Naive thymus-derived CD4-positive, alpha-beta T cell (primary cell): ENCODE results near the gene ACOT4. TPM values are rescaled to one million over a fixed set of nuclear protein-coding genes. Genes with fewer than 3 reads are reported as not detected.

Experiments
- ATAC-seq: fragments of 150-1000 bp; cut with Tn5 transposase; 2 replicates; pipeline ENCODE4 v1.10.0; 2021; ENCODE audit warnings: mild to moderate bottlenecking, moderate library complexity
- CTCF ChIA-PET: fragments of 350-600 bp; sonication (Branson Sonifier 250); formaldehyde crosslinking; loops from one replicate; lab custom pipeline; 2021; ENCODE audit warnings: antibody characterized with exemption; lab: Charles Lee
- POLR2A ChIA-PET: fragments of 350-600 bp; sonication (Branson Sonifier 250); formaldehyde crosslinking; loops from one replicate; lab custom pipeline; 2021; ENCODE audit warnings: antibody characterized with exemption, inconsistent platforms; lab: Charles Lee
- DNase-seq, 9 donors: peaks; one replicate each; pipeline versions ENCODE4 v3.0.0 to v3.0.0-alpha.2; 2020 to 2022; ENCODE audit warnings: mixed read lengths in 1 of 9
- H3K27ac ChIP-seq: one replicate; pipeline ENCODE4 v1.7.0; 2013; ENCODE audit warnings: mild to moderate bottlenecking, low read depth, low read length, moderate library complexity
- H3K27me3 ChIP-seq, 2 donors: one replicate each; pipeline ENCODE4 v1.7.0; 2013; ENCODE audit warnings: low read length in 2 of 2, mild to moderate bottlenecking in 2 of 2, moderate library complexity in 2 of 2; ENCODE audit not compliant: control insufficient read depth in 2 of 2, insufficient read depth in 2 of 2
- H3K36me3 ChIP-seq, 3 experiments: 1 replicate in 2 of 3; 2 replicates in 1 of 3; pipeline ENCODE4 v1.7.0; 2013; ENCODE audit warnings: low read length in 3 of 3, mild to moderate bottlenecking in 3 of 3, moderate library complexity in 1 of 3; ENCODE audit not compliant: insufficient read depth in 3 of 3, control insufficient read depth in 2 of 3
- H3K4me1 ChIP-seq, 2 donors: one replicate each; pipeline ENCODE4 v1.7.0; 2013; ENCODE audit warnings: low read length in 2 of 2, mild to moderate bottlenecking in 2 of 2, moderate library complexity in 1 of 2; ENCODE audit not compliant: control insufficient read depth in 2 of 2, insufficient read depth in 2 of 2
- H3K4me3 ChIP-seq: 2 replicates; pipeline ENCODE4 v1.7.0; 2013; ENCODE audit warnings: mild to moderate bottlenecking, low read length
- H3K9me3 ChIP-seq, 3 experiments: 1 replicate in 2 of 3; 2 replicates in 1 of 3; pipeline ENCODE4 v1.7.0; 2013; ENCODE audit warnings: low read length in 3 of 3; ENCODE audit not compliant: control insufficient read depth in 2 of 3
- H3K27ac Mint-ChIP-seq, 9 donors: one replicate each; pipeline ENCODE4 v1.8.0; 2020 to 2022; ENCODE audit warnings: mixed read lengths in 9 of 9, mild to moderate bottlenecking in 8 of 9, moderate library complexity in 5 of 9, inconsistent platforms in 2 of 9
- H3K27me3 Mint-ChIP-seq, 5 donors: one replicate each; pipeline ENCODE4 v1.8.0; 2021 to 2022; ENCODE audit warnings: mixed read lengths in 5 of 5, mild to moderate bottlenecking in 1 of 5
- H3K36me3 Mint-ChIP-seq, 5 donors: one replicate each; pipeline ENCODE4 v1.8.0; 2020 to 2022; ENCODE audit warnings: mixed read lengths in 5 of 5, mild to moderate bottlenecking in 3 of 5, inconsistent platforms in 1 of 5
- H3K4me1 Mint-ChIP-seq, 7 donors: one replicate each; pipeline ENCODE4 v1.8.0; 2020 to 2022; ENCODE audit warnings: mixed read lengths in 7 of 7, mild to moderate bottlenecking in 3 of 7, inconsistent platforms in 1 of 7
- H3K4me3 Mint-ChIP-seq, 10 donors: one replicate each; pipeline ENCODE4 v1.8.0; 2020 to 2022; ENCODE audit warnings: mild to moderate bottlenecking in 10 of 10, mixed read lengths in 10 of 10, moderate library complexity in 6 of 10, inconsistent platforms in 2 of 10
- H3K9me3 Mint-ChIP-seq, 11 donors: one replicate each; pipeline ENCODE4 v1.8.0; 2020 to 2022; ENCODE audit warnings: mixed read lengths in 11 of 11, mild to moderate bottlenecking in 4 of 11, inconsistent platforms in 1 of 11, moderate library complexity in 1 of 11
- intact Hi-C, 2 donors: fragments of 100-400 bp; cut with micrococcal nuclease; formaldehyde crosslinking; loops; one replicate each; pipeline ENCODE4 v1.15.1; 2023
- polyA plus RNA-seq, 2 donors: library from polyadenylated mRNA; unstranded; fragments of 300-500 nt; fragmentation: Illumina TruSeq; gene quantifications; one replicate each; pipeline ENCODE4 v1.2.3, GENCODE V29; 2021
- total RNA-seq, 6 experiments: library from RNA in 5 of 6; stranded (reverse) in 5 of 6; gene quantifications; 1 replicate in 5 of 6; 2 replicates in 1 of 6; pipeline ENCODE4 v1.2.3 and lab custom pipeline; 2021 to 2026

The ACOT4 gene
- total and polyA plus RNA-seq, 7 experiments from 2014 or later = 0.69 to 2.6 (median 0.94) TPM

GRCh38 chr14:73640796-73641365 lies 49.2 kb downstream of the ACOT4 start:
- H3K9me3 ChIP-seq = no peaks in the 10 kb centered on the region
- H3K36me3 Mint-ChIP-seq = no peaks in the 10 kb centered on the region
- CTCF ChIA-PET = interaction anchor here (0.6 kb wide), 1 partner anchor 131 kb away, joined by 3 read pairs; no protein-coding TSS in a partner anchor
- no peak for ATAC-seq
- no peak for DNase-seq
- intact Hi-C loops = loop anchor here in 1 of 2 donors (10.0 kb wide), 2 partner anchors 586 to 664 kb away; partner anchors contain the start of genes ABCD4 and RBM25
- peaks cover 7 to 9% of the 10 kb centered on the region in 2 donors for H3K4me1 ChIP-seq
- peaks cover 8 to 26% (median 22%) of the 10 kb centered on the region in 7 donors for H3K4me1 Mint-ChIP-seq
- no peaks in the 10 kb centered on the region for H3K36me3 ChIP-seq
- H3K9me3 Mint-ChIP-seq = no peaks in the 10 kb centered on the region
- POLR2A ChIA-PET = no interaction called here
- H3K27ac ChIP-seq = no peak overlapping the region
- H3K4me3 ChIP-seq = no peak overlapping the region
- no peak overlapping the region for H3K27ac Mint-ChIP-seq
- H3K4me3 Mint-ChIP-seq = no peak overlapping the region
- no peaks in the 10 kb centered on the region for H3K27me3 ChIP-seq
- peaks cover 0 to 10% (median 0%) of the 10 kb centered on the region in 5 donors for H3K27me3 Mint-ChIP-seq

- H3K27me3 Mint-ChIP-seq = no peaks in the 10 kb centered on the region
- no peaks in the 10 kb centered on the region for H3K9me3 Mint-ChIP-seq
- DNase-seq (peak; percentile 80 to 93 (median 86)), ATAC-seq (peak; percentile 99)
- ChIA-PET CTCF (interaction anchor here (0.7 kb wide), 1 partner anchor 136 kb away, joined by 3 read pairs; no protein-coding TSS in a partner anchor), POLR2A (interaction anchor here (0.9 to 3.9 kb wide), 8 partner anchors 11 to 242 kb away, joined by 3 to 17 read pairs (median 4); partner anchors contain the start of genes RIOX1 and ZNF410)
- Histone ChIP-seq H3K36me3 (no peaks in the 10 kb centered on the region), H3K9me3 (no peaks in the 10 kb centered on the region), H3K27ac (peak within 1 kb of the TSS; percentile 80), H3K4me1 (peaks cover 7 to 9% of the 10 kb centered on the region in 2 donors), H3K27me3 (no peaks in the 10 kb centered on the region), H3K4me3 (peak within 1 kb of the TSS; percentile 92)
- peak within 1 kb of the TSS; percentile 89 to 99 (median 94) for H3K4me3 Mint-ChIP-seq
- intact Hi-C loops = loop anchor here (1.0 to 10.0 kb wide), 8 partner anchors 32 to 660 kb away; partner anchors contain the start of genes ACOT2 (in 2 of the 2), ABCD4 (in 1 of the 2), ACOT6 (in 1 of the 2) and NUMB (in 1 of the 2)
- H3K4me1 Mint-ChIP-seq = peaks cover 8 to 20% (median 16%) of the 10 kb centered on the region in 7 donors
- no peaks in the 10 kb centered on the region for H3K36me3 Mint-ChIP-seq
- peak within 1 kb of the TSS; percentile 86 to 98 (median 93) for H3K27ac Mint-ChIP-seq
Measured at GRCh38 chr14:73644531-73645247, 53.0 kb downstream of the ACOT4 start, which contains the start of gene DNAL1. Gene DNAL1 (plus strand): TSS chr14:73644986. CDS start chr14:73645040, 54 bp downstream.

GRCh38 chr14:73645248-73645610 lies 53.6 kb downstream of the ACOT4 start:
- ChIA-PET CTCF (no interaction called here), POLR2A (interaction anchor here (0.9 to 3.9 kb wide), 5 partner anchors 56 to 241 kb away, joined by 3 to 17 read pairs (median 5); partner anchors contain the start of genes RIOX1 and ZNF410)
- no peak for DNase-seq
- peak overlapping the region; percentile 86 to 98 (median 93) for H3K27ac Mint-ChIP-seq
- Histone ChIP-seq H3K36me3 (no peaks in the 10 kb centered on the region), H3K9me3 (no peaks in the 10 kb centered on the region), H3K27ac (peak overlapping the region; percentile 80), H3K27me3 (no peaks in the 10 kb centered on the region), H3K4me3 (peak overlapping the region; percentile 92), H3K4me1 (peaks cover 7 to 9% of the 10 kb centered on the region in 2 donors)
- H3K36me3 Mint-ChIP-seq = no peaks in the 10 kb centered on the region
- intact Hi-C loops = loop anchor here in 1 of 2 donors (10.0 kb wide), 2 partner anchors 590 to 660 kb away; partner anchors contain the start of genes ABCD4 and RBM25
- H3K9me3 Mint-ChIP-seq = no peaks in the 10 kb centered on the region
- no peaks in the 10 kb centered on the region for H3K27me3 Mint-ChIP-seq
- no peak for ATAC-seq
- peak overlapping the region; percentile 89 to 99 (median 94) for H3K4me3 Mint-ChIP-seq
- peaks cover 8 to 20% (median 16%) of the 10 kb centered on the region in 7 donors for H3K4me1 Mint-ChIP-seq

Other genes with a start within 250 kb of the ACOT4 start
- gene NUMB, start 133.3 kb upstream of the ACOT4 start, total RNA-seq = 10 to 100 TPM; 48.9 to 90.6 (median 49.4) TPM
- 10 to 100 TPM; 32.7 to 44.5 TPM for gene NUMB, start 133.3 kb upstream of the ACOT4 start, polyA plus RNA-seq
- 10 to 100 TPM; 20.6 to 40.3 (median 28.0) TPM for gene RIOX1, start 100.9 kb upstream of the ACOT4 start, total RNA-seq
- 10 to 100 TPM; 33.8 to 44.2 TPM for gene RIOX1, start 100.9 kb upstream of the ACOT4 start, polyA plus RNA-seq
- 1 to 10 TPM; 1.4 to 4.1 (median 2.6) TPM for gene ACOT1, start 54.7 kb upstream of the ACOT4 start, total RNA-seq
- 1 to 10 TPM; 2.2 to 2.4 TPM for gene ACOT1, start 54.7 kb upstream of the ACOT4 start, polyA plus RNA-seq
- under 1 TPM in 1 of 5 experiments, not detected in 4; 0.65 TPM for gene HEATR4, start 32.9 kb upstream of the ACOT4 start, total RNA-seq
- under 1 TPM in 1 of 2 donors, not detected in 1; 0.21 TPM for gene HEATR4, start 32.9 kb upstream of the ACOT4 start, polyA plus RNA-seq
- gene ACOT2, start 22.7 kb upstream of the ACOT4 start, total RNA-seq = 10 to 100 TPM in 2 of 5 experiments, 1 to 10 TPM in 3; 8.8 to 15.3 (median 9.8) TPM
- gene ACOT2, start 22.7 kb upstream of the ACOT4 start, polyA plus RNA-seq = 10 to 100 TPM; 29.1 to 36.5 TPM
- gene ACOT6, start 20.6 kb downstream of the ACOT4 start, total RNA-seq = under 1 TPM in 1 of 5 experiments, not detected in 4; 0.27 TPM
- gene ACOT6, start 20.6 kb downstream of the ACOT4 start, polyA plus RNA-seq = not detected
- 1 to 10 TPM; 3.6 to 8.4 (median 6.5) TPM for gene DNAL1, start 53.1 kb downstream of the ACOT4 start, total RNA-seq
- gene DNAL1, start 53.1 kb downstream of the ACOT4 start, polyA plus RNA-seq = 1 to 10 TPM; 4.2 to 4.5 TPM
- gene PNMA1, start 122.5 kb downstream of the ACOT4 start, total RNA-seq = 10 to 100 TPM; 21.6 to 40.4 (median 37.1) TPM
- 10 to 100 TPM; 43.5 to 44.0 TPM for gene PNMA1, start 122.5 kb downstream of the ACOT4 start, polyA plus RNA-seq